H1 (cell line): ENCODE data around the gene CACNA1D. TPM values are rescaled to one million over a fixed set of nuclear protein-coding genes. Genes with fewer than 3 reads are reported as not detected.

Experiments
- CTCF ChIA-PET: fragments of 300-600 bp; sonication (Branson Sonifier 250); formaldehyde crosslinking; loops from one replicate; lab custom pipeline; 2021; ENCODE audit not compliant: partially characterized antibody; lab: Charles Lee
- POLR2A ChIA-PET: fragments of 300-600 bp; sonication (Branson Sonifier 250); formaldehyde crosslinking; loops from one replicate; lab custom pipeline; 2021; ENCODE audit warnings: inconsistent platforms; ENCODE audit not compliant: partially characterized antibody; lab: Charles Lee
- DNase-seq, 2 experiments: peaks; one replicate each; pipeline versions ENCODE4 v3.0.0 to v3.0.0-alpha.2; 2010 to 2022; ENCODE audit warnings: low spot score in 2 of 2, low read depth in 1 of 2, mixed read lengths in 1 of 2
- FAIRE-seq: peaks from 2 replicates; lab custom pipeline; 2011; peaks lifted over from hg19 to GRCh38; lab: Jason Lieb, UNC
- H2AFZ ChIP-seq: 2 replicates; pipeline ENCODE4 v1.8.1; 2012; ENCODE audit warnings: low read length, inconsistent platforms
- H2AK5ac ChIP-seq: 2 replicates; pipeline ENCODE4 v1.6.1; 2013; ENCODE audit warnings: low read depth, low read length
- H2BK120ac ChIP-seq: replicated peaks from 2 replicates; pipeline ENCODE3; 2013; ENCODE audit warnings: low read depth, low read length, inconsistent platforms
- H2BK12ac ChIP-seq: 2 replicates; pipeline ENCODE4 v1.6.1; 2013; ENCODE audit warnings: low read depth, low read length
- H2BK15ac ChIP-seq: 2 replicates; pipeline ENCODE4 v1.6.1; 2013; ENCODE audit warnings: low read length
- H2BK20ac ChIP-seq: 2 replicates; pipeline ENCODE4 v1.6.1; 2013; ENCODE audit warnings: low read length
- H2BK5ac ChIP-seq: 2 replicates; pipeline ENCODE4 v1.6.1; 2013; ENCODE audit warnings: low read depth, low read length
- H3K14ac ChIP-seq: 2 replicates; pipeline ENCODE4 v1.6.1; 2013; ENCODE audit warnings: inconsistent platforms; ENCODE audit not compliant: insufficient read length
- H3K18ac ChIP-seq: 2 replicates; pipeline ENCODE4 v1.6.1; 2013; ENCODE audit warnings: low read length; ENCODE audit errors: extremely low read depth
- H3K23ac ChIP-seq: 2 replicates; pipeline ENCODE4 v1.6.1; 2013; ENCODE audit warnings: inconsistent platforms; ENCODE audit not compliant: insufficient read length
- H3K23me2 ChIP-seq: 2 replicates; pipeline ENCODE4 v1.6.1; 2013; ENCODE audit warnings: low read depth, low read length
- H3K27ac ChIP-seq: 2 replicates; pipeline ENCODE4 v1.6.1; 2011; ENCODE audit warnings: low read depth, low read length, inconsistent platforms
- H3K27me3 ChIP-seq, 4 experiments: replicated peaks in 1 of 4; 1 replicate in 1 of 4; 2 replicates in 3 of 4; pipeline versions ENCODE4 v1.6.1 to v1.8.1; 2011 to 2013; ENCODE audit warnings: low read length in 3 of 4, mild to moderate bottlenecking in 3 of 4, inconsistent platforms in 2 of 4, mixed read lengths in 2 of 4, moderate library complexity in 1 of 4; ENCODE audit not compliant: control insufficient read depth in 3 of 4, insufficient read depth in 3 of 4; ENCODE audit errors: extremely low read depth in 1 of 4
- H3K36me3 ChIP-seq, 4 experiments: 2 replicates each; pipeline versions ENCODE4 v1.6.1 to v1.8.1; 2011 to 2013; ENCODE audit warnings: mild to moderate bottlenecking in 4 of 4, low read length in 3 of 4, moderate library complexity in 2 of 4, control low read depth in 1 of 4, inconsistent platforms in 1 of 4; ENCODE audit not compliant: insufficient read depth in 4 of 4, control insufficient read depth in 2 of 4
- H3K4ac ChIP-seq: replicated peaks from 2 replicates; pipeline ENCODE3; 2013; ENCODE audit warnings: low read length, low read depth, mixed read lengths, inconsistent platforms; ENCODE audit not compliant: insufficient read length
- H3K4me1 ChIP-seq, 4 experiments: replicated peaks in 1 of 4; 1 replicate in 1 of 4; 2 replicates in 3 of 4; pipeline versions ENCODE4 v1.6.1 to v1.8.1; 2011 to 2013; ENCODE audit warnings: low read length in 3 of 4, inconsistent platforms in 2 of 4, mixed read lengths in 1 of 4; ENCODE audit not compliant: insufficient read depth in 4 of 4, control insufficient read depth in 3 of 4
- H3K4me2 ChIP-seq, 2 experiments: 2 replicates each; pipeline versions ENCODE4 v1.6.1 to v1.8.1; 2011 to 2013; ENCODE audit warnings: low read depth in 2 of 2, low read length in 2 of 2, control low read depth in 1 of 2, inconsistent platforms in 1 of 2, mild to moderate bottlenecking in 1 of 2; ENCODE audit not compliant: insufficient read depth in 1 of 2
- H3K4me3 ChIP-seq, 4 experiments: fragments of 200-600, 300-600 bp in 1 of 4; sonication (generic), shearing (Covaris generic), sonication (Bioruptor Twin) in 1 of 4; 2 replicates each; pipeline versions ENCODE4 v1.5.1 to v1.8.1; 2011 to 2016; ENCODE audit warnings: low read length in 4 of 4, low read depth in 3 of 4, control low read depth in 2 of 4, inconsistent platforms in 2 of 4, mild to moderate bottlenecking in 2 of 4, mixed read lengths in 1 of 4, moderate library complexity in 1 of 4; ENCODE audit not compliant: insufficient read depth in 2 of 4; ENCODE audit errors: extremely low read depth in 1 of 4
- H3K56ac ChIP-seq: replicated peaks from 2 replicates; pipeline ENCODE3; 2013; ENCODE audit warnings: low read depth, mild to moderate bottlenecking, mixed read lengths, low read length, inconsistent platforms; ENCODE audit not compliant: insufficient read length
- H3K79me1 ChIP-seq: 2 replicates; pipeline ENCODE4 v1.6.1; 2013; ENCODE audit warnings: low read depth, low read length, control low read depth
- H3K79me2 ChIP-seq, 2 experiments: 2 replicates each; pipeline versions ENCODE4 v1.6.1 to v1.8.1; 2012 to 2013; ENCODE audit warnings: low read length in 2 of 2, mild to moderate bottlenecking in 2 of 2, inconsistent platforms in 1 of 2; ENCODE audit not compliant: insufficient read depth in 2 of 2, control insufficient read depth in 1 of 2
- H3K9ac ChIP-seq, 4 experiments: replicated peaks in 1 of 4; 1 replicate in 1 of 4; 2 replicates in 3 of 4; pipeline versions ENCODE4 v1.6.1 to v1.8.1; 2011 to 2013; ENCODE audit warnings: low read depth in 3 of 4, low read length in 3 of 4, control low read depth in 2 of 4, mild to moderate bottlenecking in 2 of 4, moderate library complexity in 2 of 4, inconsistent platforms in 1 of 4; ENCODE audit errors: extremely low read depth in 1 of 4
- H3K9me3 ChIP-seq, 2 experiments: 2 replicates each; pipeline versions ENCODE4 v1.6.1 to v1.8.1; 2012 to 2013; ENCODE audit warnings: mild to moderate bottlenecking in 2 of 2, moderate library complexity in 2 of 2, control low read depth in 1 of 2, inconsistent platforms in 1 of 2, low read depth in 1 of 2, low read length in 1 of 2, mixed read lengths in 1 of 2; ENCODE audit not compliant: insufficient read depth in 2 of 2
- H4K20me1 ChIP-seq, 2 experiments: replicated peaks in 1 of 2; 2 replicates each; pipeline versions ENCODE3 to v1.8.1; 2011 to 2013; ENCODE audit warnings: inconsistent platforms in 2 of 2, low read length in 2 of 2, mild to moderate bottlenecking in 1 of 2; ENCODE audit not compliant: insufficient read depth in 2 of 2, control insufficient read depth in 1 of 2
- H4K5ac ChIP-seq: 2 replicates; pipeline ENCODE4 v1.6.1; 2013; ENCODE audit warnings: low read length, low read depth, mixed read lengths, inconsistent platforms; ENCODE audit not compliant: insufficient read length
- H4K8ac ChIP-seq: 2 replicates; pipeline ENCODE4 v1.8.0; 2013; ENCODE audit warnings: mild to moderate bottlenecking, moderate library complexity, low read length, inconsistent platforms; ENCODE audit not compliant: insufficient read depth; ENCODE audit errors: extremely low read depth
- H4K91ac ChIP-seq: replicated peaks from 2 replicates; pipeline ENCODE3; 2013; ENCODE audit warnings: low read length, mixed read lengths, inconsistent platforms; ENCODE audit not compliant: insufficient read length
- ASH2L ChIP-seq: fragments of 200-600, 300-600 bp; sonication (generic); IDR thresholded peaks from one replicate; pipeline ENCODE4 v1.7.1; 2017; ENCODE audit warnings: low read length
- GTF2F1 ChIP-seq: IDR thresholded peaks from 2 replicates; pipeline ENCODE4 v1.6.1; 2012; ENCODE audit warnings: low read depth, low read length, improper control_type of control experiment, borderline replicate concordance
- RXRA ChIP-seq: IDR thresholded peaks from 2 replicates; pipeline ENCODE4 v1.6.1; 2011; ENCODE audit warnings: low read depth, mild to moderate bottlenecking, low read length, moderate library complexity; ENCODE audit not compliant: insufficient read depth
- YY1 ChIP-seq: IDR thresholded peaks from 2 replicates; pipeline ENCODE4 v1.6.1; 2011; ENCODE audit warnings: low read depth, mild to moderate bottlenecking, low read length
- WGBS, 2 experiments: shearing (Covaris generic) in 1 of 2; methylation state at CpG; one replicate each; pipeline versions ENCODE4 v1.1.6 to v1.1.7; 2013 to 2015; ENCODE audit warnings: low lambda C conversion rate in 2 of 2, mixed read lengths in 2 of 2, inconsistent platforms in 1 of 2, low coverage in 1 of 2, missing lambda C conversion rate in 1 of 2; ENCODE audit not compliant: insufficient replicate concordance in 2 of 2, insufficient coverage in 1 of 2, insufficient read length in 1 of 2; ENCODE audit errors: extremely low coverage in 1 of 2, missing lambda C conversion rate in 1 of 2; 5-methylcytosine and 5-hydroxymethylcytosine counted together
- polyA plus RNA-seq, 7 experiments: library from polyadenylated mRNA; depleted of rRNA in 3 of 7; stranded (reverse) in 5 of 7; unstranded in 2 of 7; fragments of >200 nt in 5 of 7; fragments of 200-250 nt in 2 of 7; gene quantifications; 1 replicate in 5 of 7; 2 replicates in 1 of 7; 4 replicates in 1 of 7; pipeline versions ENCODE4 v1.2.1 to v1.2.3, GENCODE V29; 2011 to 2013; ENCODE audit warnings: missing spikeins in 2 of 7, mixed read lengths in 2 of 7
- total RNA-seq: library from RNA; stranded (reverse); fragmentation: NEBNext Ultra II Directional; extraction: Animal tissue kit (Norgen Biotek cat#: 25700); gene quantifications from 2 replicates; pipeline ENCODE4 v1.2.1, GENCODE V29; 2021
- TF ChIP-seq, protein P1 (sequence below): IDR thresholded peaks from 2 replicates; pipeline ENCODE4 v1.6.1; 2011; ENCODE audit warnings: low read length, improper control_type of control experiment

CACNA1D gene
- total and polyA plus RNA-seq, 2 of the 8 experiments (the other 6 are each of a cell fraction or from before 2014, with no cell fraction given), result 2.0 to 2.9 TPM

- Histone ChIP-seq H3K36me3 (no peaks in the 10 kb centered on the region), H3K4me3 (no peak overlapping the region), H3K23me2 (no peaks in the 10 kb centered on the region), H3K4me2 (no peak overlapping the region), H4K5ac (no peak overlapping the region), H3K9ac (no peak overlapping the region), H4K91ac (no peak overlapping the region), H3K79me2 (no peaks in the 10 kb centered on the region), H2BK120ac (no peak overlapping the region), H2BK20ac (no peak overlapping the region), H4K20me1 (no peaks in the 10 kb centered on the region), H3K27ac (no peak overlapping the region), H3K4me1 (no peaks in the 10 kb centered on the region), H3K27me3 (peaks cover 0 to 1% (median 0%) of the 10 kb centered on the region in 4 experiments; a peak in 1 of 7 replicates), H3K56ac (no peak overlapping the region), H2BK12ac (no peak overlapping the region), H2AK5ac (no peak overlapping the region), H3K9me3 (no peaks in the 10 kb centered on the region), H2BK15ac (no peak overlapping the region), H3K18ac (no peak overlapping the region), H3K79me1 (no peaks in the 10 kb centered on the region), H3K23ac (no peak overlapping the region), H2AFZ (no peak overlapping the region), H2BK5ac (no peak overlapping the region), H3K4ac (no peak overlapping the region), H4K8ac (no peak overlapping the region), H3K14ac (no peak overlapping the region)
- no peak for FAIRE-seq
- ChIA-PET POLR2A (no interaction called here), CTCF (interaction anchor here (1.0 kb wide), 1 partner anchor 40 kb away, joined by 4 read pairs; no protein-coding TSS in a partner anchor)
- no peak for DNase-seq
- TF ChIP-seq YY1 (no peak), ASH2L (no peak), GTF2F1 (no peak), RXRA (no peak)
- TF ChIP-seq, protein P1, sequence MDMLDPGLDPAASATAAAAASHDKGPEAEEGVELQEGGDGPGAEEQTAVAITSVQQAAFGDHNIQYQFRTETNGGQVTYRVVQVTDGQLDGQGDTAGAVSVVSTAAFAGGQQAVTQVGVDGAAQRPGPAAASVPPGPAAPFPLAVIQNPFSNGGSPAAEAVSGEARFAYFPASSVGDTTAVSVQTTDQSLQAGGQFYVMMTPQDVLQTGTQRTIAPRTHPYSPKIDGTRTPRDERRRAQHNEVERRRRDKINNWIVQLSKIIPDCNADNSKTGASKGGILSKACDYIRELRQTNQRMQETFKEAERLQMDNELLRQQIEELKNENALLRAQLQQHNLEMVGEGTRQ, result no peak
- WGBS, 2 experiments, result 83% methylated on average over 2 of the region's 2 CpGs; no CpG with 5 or more reads in 1 of the 2 experiments
Observed at GRCh38 chr3:53629402-53629723, 135.0 kb downstream of the CACNA1D start.
